ENCODE measurements around the gene SLC7A8.
"Not testable (repeated sequence)": the region's sequence is repeated elsewhere in the genome, so short reads cannot be mapped to it uniquely, and the experiment has no call there.

The SLC7A8 gene

DNA sequence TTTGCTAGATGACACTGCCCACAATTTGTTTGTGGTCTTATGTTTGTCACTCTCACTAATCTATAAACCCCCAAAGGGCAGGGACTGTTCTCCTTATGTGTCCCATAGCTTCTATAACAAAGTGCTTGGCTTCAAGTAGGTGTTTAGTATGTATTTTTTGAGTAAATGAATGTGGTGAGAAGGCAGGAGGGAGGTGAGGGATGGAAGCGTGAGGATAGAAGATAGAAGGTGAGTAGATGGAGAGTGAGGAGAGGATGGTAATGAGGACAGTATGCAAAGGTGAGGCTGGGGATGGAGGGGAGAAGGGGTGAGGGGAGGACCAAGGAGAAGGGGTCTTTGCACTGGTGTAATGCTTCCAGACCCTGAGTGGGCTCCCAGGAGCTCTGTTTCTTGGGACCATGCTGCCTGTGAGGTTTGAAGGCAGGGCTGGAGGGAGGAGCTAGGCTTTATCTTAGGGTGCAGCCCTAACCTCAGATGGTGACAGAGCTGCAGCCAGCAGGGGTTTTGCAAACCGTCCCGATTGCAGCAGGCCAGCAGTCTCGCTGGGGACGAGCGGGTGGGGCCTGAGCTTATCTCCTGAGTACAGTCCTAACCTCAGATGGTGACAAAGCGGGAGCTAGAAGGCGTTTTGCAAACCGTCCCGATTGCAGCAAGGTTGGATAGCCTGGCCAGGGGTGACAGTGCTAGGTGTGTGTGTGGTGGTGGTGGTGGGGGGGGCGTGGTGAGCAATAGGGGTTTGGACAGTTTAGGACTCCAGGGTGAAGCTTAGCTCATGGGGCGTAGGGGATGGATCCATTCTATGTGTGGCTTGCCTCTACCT lies 70.9 kb downstream of the SLC7A8 start:
- TF ChIP-seq CTCF (IDR thresholded peaks at IDR 0.05; ENCODE audit: low read depth, low read length, poor library complexity, severe bottlenecking): no peak
- no peak for TF ChIP-seq EZH2phosphoT487 (IDR thresholded peaks at IDR 0.05; ENCODE audit: borderline replicate concordance, low read length)
- no peaks in the 10 kb centered on the region for H3K4me1 ChIP-seq (ENCODE audit: control insufficient read depth, low read length)
- H3K4me3 ChIP-seq (ENCODE audit: low read length): no peak overlapping the region
- no peaks in the 10 kb centered on the region for H3K36me3 ChIP-seq (ENCODE audit: control insufficient read depth, low read length)
- no peaks in the 10 kb centered on the region for H3K9me2 ChIP-seq (replicated peaks; ENCODE audit: control insufficient read depth, low read length)
- H3F3A ChIP-seq (ENCODE audit: control insufficient read depth, insufficient read depth): no peaks in the 10 kb centered on the region
- H3K27ac ChIP-seq (ENCODE audit: low read depth, low read length): no peak overlapping the region
- H3K27me3 ChIP-seq (ENCODE audit: control insufficient read depth, low read length): peaks cover 43% of the 10 kb centered on the region
- H3K9me3 ChIP-seq (ENCODE audit: control insufficient read depth, insufficient read depth, low read length): no peaks in the 10 kb centered on the region
- no peaks in the 10 kb centered on the region for H4K20me1 ChIP-seq (ENCODE audit: control insufficient read depth, insufficient read depth, low read depth, low read length)
- H3K79me2 ChIP-seq (ENCODE audit: control insufficient read depth, low read length): no peaks in the 10 kb centered on the region
- no peak overlapping the region for H3K4me2 ChIP-seq (ENCODE audit: low read length)

DNA sequence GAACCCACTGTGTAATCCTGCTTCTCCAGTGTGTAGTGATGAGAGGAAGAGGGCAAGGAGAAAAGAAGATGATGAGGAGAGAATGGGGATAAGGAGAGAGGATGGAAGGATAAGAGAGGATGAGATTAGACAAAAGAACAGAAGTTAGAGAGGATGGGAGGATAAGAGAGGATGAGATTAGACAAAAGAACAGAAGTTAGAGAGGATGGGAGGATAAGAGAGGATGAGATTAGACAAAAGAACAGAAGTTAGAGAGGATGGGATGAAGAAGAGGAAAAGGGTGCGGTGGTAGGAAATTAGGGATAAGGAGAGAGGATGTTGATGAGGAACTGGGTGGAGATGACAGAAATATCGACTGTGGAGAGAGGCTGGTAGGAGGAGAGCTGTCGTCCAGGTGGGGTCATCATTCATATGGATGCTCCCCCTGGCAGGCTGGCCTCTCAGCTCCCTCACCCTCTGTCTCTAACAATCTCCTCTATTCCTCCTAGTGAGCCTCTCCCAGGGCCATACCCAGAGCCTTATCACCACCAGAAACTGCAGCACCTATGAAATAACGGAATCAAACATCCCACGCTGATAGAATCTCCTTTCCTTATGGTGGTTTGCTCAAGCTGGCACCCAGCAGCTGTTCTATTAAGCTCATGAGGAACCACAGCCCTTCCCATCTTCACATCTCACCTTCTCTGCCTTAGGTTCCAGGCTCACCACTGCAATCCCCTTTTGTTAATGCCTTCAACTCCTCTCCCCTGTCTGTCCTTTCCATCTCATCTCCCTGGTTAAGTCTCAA lies 72.7 kb downstream of the SLC7A8 start:
- TF ChIP-seq EZH2phosphoT487 (IDR thresholded peaks at IDR 0.05; ENCODE audit: borderline replicate concordance, low read length) (no peak), CTCF (IDR thresholded peaks at IDR 0.05; ENCODE audit: low read depth, low read length, poor library complexity, severe bottlenecking) (no peak)
- H3K9me2 ChIP-seq (replicated peaks; ENCODE audit: control insufficient read depth, low read length): no peaks in the 10 kb centered on the region
- H3F3A ChIP-seq (ENCODE audit: control insufficient read depth, insufficient read depth): no peaks in the 10 kb centered on the region
- no peaks in the 10 kb centered on the region for H4K20me1 ChIP-seq (ENCODE audit: control insufficient read depth, insufficient read depth, low read depth, low read length)
- peaks cover 5% of the 10 kb centered on the region for H3K4me1 ChIP-seq (ENCODE audit: control insufficient read depth, low read length)
- H3K27me3 ChIP-seq (ENCODE audit: control insufficient read depth, low read length): peaks cover 40% of the 10 kb centered on the region
- H3K9me3 ChIP-seq (ENCODE audit: control insufficient read depth, insufficient read depth, low read length): no peaks in the 10 kb centered on the region
- no peak overlapping the region for H3K4me2 ChIP-seq (ENCODE audit: low read length)
- H3K79me2 ChIP-seq (ENCODE audit: control insufficient read depth, low read length): no peaks in the 10 kb centered on the region
- H3K36me3 ChIP-seq (ENCODE audit: control insufficient read depth, low read length): no peaks in the 10 kb centered on the region
- no peak overlapping the region for H3K27ac ChIP-seq (ENCODE audit: low read depth, low read length)
- H3K4me3 ChIP-seq (ENCODE audit: low read length): no peak overlapping the region

GRCh38 chr14:23109769-23110168 lies 73.7 kb downstream of the SLC7A8 start:
- no peak overlapping the region for H3K4me3 ChIP-seq (ENCODE audit: low read length)
- peaks cover 34% of the 10 kb centered on the region for H3K27me3 ChIP-seq (ENCODE audit: control insufficient read depth, low read length)
- H4K20me1 ChIP-seq (ENCODE audit: control insufficient read depth, insufficient read depth, low read depth, low read length): no peaks in the 10 kb centered on the region
- H3K36me3 ChIP-seq (ENCODE audit: control insufficient read depth, low read length): no peaks in the 10 kb centered on the region
- H3K9me2 ChIP-seq (replicated peaks; ENCODE audit: control insufficient read depth, low read length): no peaks in the 10 kb centered on the region
- H3K9me3 ChIP-seq (ENCODE audit: control insufficient read depth, insufficient read depth, low read length): no peaks in the 10 kb centered on the region
- H3K27ac ChIP-seq (ENCODE audit: low read depth, low read length): no peak overlapping the region
- H3K79me2 ChIP-seq (ENCODE audit: control insufficient read depth, low read length): no peaks in the 10 kb centered on the region
- H3K4me1 ChIP-seq (ENCODE audit: control insufficient read depth, low read length): peaks cover 12% of the 10 kb centered on the region
- H3F3A ChIP-seq (ENCODE audit: control insufficient read depth, insufficient read depth): no peaks in the 10 kb centered on the region
- no peak overlapping the region for H3K4me2 ChIP-seq (ENCODE audit: low read length)
- no peak for TF ChIP-seq EZH2phosphoT487 (IDR thresholded peaks at IDR 0.05; ENCODE audit: borderline replicate concordance, low read length)
- TF ChIP-seq CTCF (IDR thresholded peaks at IDR 0.05; ENCODE audit: low read depth, low read length, poor library complexity, severe bottlenecking): no peak

- H3K79me2 ChIP-seq (ENCODE audit: control insufficient read depth, low read length); H4K20me1 ChIP-seq (ENCODE audit: control insufficient read depth, insufficient read depth, low read depth, low read length); H3F3A ChIP-seq (ENCODE audit: control insufficient read depth, insufficient read depth); H3K4me3 ChIP-seq (ENCODE audit: low read length); H3K9me2 ChIP-seq (replicated peaks; ENCODE audit: control insufficient read depth, low read length); H3K27ac ChIP-seq (ENCODE audit: low read depth, low read length); H3K36me3 ChIP-seq (ENCODE audit: control insufficient read depth, low read length); H3K4me2 ChIP-seq (ENCODE audit: low read length); H3K9me3 ChIP-seq (ENCODE audit: control insufficient read depth, insufficient read depth, low read length): not testable (repeated sequence)
- H3K27me3 ChIP-seq (ENCODE audit: control insufficient read depth, low read length): peaks cover 25% of the 10 kb centered on the region
- H3K4me1 ChIP-seq (ENCODE audit: control insufficient read depth, low read length): peaks cover 12% of the 10 kb centered on the region
Measured at GRCh38 chr14:23108169-23108568, 75.3 kb downstream of the SLC7A8 start.

DNA sequence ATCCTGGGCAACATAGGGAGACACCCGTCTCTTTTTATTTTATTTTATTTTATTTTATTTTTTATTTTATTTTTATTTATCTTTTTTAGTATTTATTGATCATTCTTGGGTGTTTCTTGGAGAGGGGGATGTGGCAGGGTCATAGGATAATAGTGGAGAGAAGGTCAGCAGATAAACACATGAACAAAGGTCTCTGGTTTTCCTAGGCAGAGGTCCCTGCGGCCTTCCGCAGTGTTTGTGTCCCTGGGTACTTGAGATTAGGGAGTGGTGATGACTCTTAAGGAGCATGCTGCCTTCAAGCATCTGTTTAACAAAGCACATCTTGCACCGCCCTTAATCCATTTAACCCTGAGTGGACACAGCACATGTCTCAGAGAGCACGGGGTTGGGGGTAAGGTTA lies 75.8 kb downstream of the SLC7A8 start:
- not testable (repeated sequence) for H3K79me2 ChIP-seq (ENCODE audit: control insufficient read depth, low read length); H3K9me3 ChIP-seq (ENCODE audit: control insufficient read depth, insufficient read depth, low read length); H3F3A ChIP-seq (ENCODE audit: control insufficient read depth, insufficient read depth); H3K36me3 ChIP-seq (ENCODE audit: control insufficient read depth, low read length); H4K20me1 ChIP-seq (ENCODE audit: control insufficient read depth, insufficient read depth, low read depth, low read length); H3K4me3 ChIP-seq (ENCODE audit: low read length); H3K9me2 ChIP-seq (replicated peaks; ENCODE audit: control insufficient read depth, low read length); H3K4me2 ChIP-seq (ENCODE audit: low read length); H3K27ac ChIP-seq (ENCODE audit: low read depth, low read length)
- Histone ChIP-seq H3K27me3 (ENCODE audit: control insufficient read depth, low read length) (peaks cover 22% of the 10 kb centered on the region), H3K4me1 (ENCODE audit: control insufficient read depth, low read length) (peaks cover 12% of the 10 kb centered on the region)

All from DOHH2 (cell line).